Erythroblast (primary cell): ENCODE data around the gene UBA52.

ENCODE experiments used
- GATA1 ChIP-seq: IDR thresholded peaks from 2 replicates; pipeline ENCODE4 v1.6.1; 2011; ENCODE audit warnings: low read depth, mild to moderate bottlenecking, control low read depth, low read length, moderate library complexity
- POLR2A ChIP-seq: IDR thresholded peaks from 2 replicates; pipeline ENCODE4 v1.6.1; 2011; ENCODE audit warnings: mild to moderate bottlenecking, low read length

DNA sequence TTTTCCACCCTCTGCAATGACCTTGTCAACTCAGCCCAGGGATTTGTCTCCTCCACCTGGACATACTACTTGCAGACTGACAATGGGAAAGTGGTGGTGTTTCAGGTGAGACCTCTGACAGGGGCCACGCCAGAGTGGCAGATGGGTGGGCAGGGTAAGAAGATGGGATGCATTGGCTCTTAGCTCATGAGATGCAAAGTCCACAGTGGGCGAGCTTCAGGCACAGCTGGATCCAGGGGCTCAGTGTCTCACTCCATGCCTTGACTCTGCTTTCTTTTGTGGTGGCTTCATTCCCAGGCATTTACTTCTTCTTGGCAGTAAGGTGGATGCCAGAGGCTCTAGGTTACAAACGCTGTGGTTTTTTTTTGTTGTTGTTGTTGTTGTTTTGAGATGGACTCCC is 44.4 kb downstream of the UBA52 start:
- TF ChIP-seq POLR2A (no peak), GATA1 (no peak)
